CD4-positive, alpha-beta T cell treated with Interleukin-15 for 4 hours (primary cell): ENCODE measurements around the gene GABRR1.
"Not testable (repeated sequence)": the region's sequence is repeated elsewhere in the genome, so short reads cannot be mapped to it uniquely, and the experiment has no call there.

ENCODE experiments used
- DNase-seq: peaks from one replicate; pipeline ENCODE4 v3.0.0-alpha.2; 2020; ENCODE audit warnings: low spot score

GABRR1 gene

GRCh38 chr6:89217299-89217910, at the start of gene GABRR1:
Gene GABRR1, minus strand, starts transcription at chr6:89217358. Its CDS starts 36 bp downstream, at chr6:89217322.
- DNase-seq = no peak

- DNase-seq = no peak
These were observed 47.1 kb upstream of the GABRR1 start for GRCh38 chr6:89264296-89264695.

- DNase-seq = no peak
These were observed 43.7 kb upstream of the GABRR1 start for GRCh38 chr6:89260832-89261231.

DNA sequence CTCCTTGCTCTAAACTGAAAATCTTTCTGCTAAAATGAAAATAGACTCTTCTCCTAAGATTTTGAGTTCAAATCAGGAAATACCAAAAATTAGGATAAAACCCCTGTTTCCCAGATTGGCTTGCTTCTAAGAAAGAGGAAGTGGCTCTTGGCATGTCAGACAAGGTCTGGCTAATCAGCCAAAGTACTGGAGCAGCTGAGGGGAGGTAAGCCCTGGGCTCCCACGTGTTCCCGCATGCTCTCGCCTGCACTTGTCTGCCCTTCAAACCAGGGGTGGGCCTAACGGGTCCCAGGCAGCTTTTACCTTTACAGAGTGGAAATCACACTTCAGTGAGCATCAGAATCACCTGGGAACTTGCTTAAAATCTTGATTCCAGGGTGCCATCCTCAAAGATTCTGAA, 43.2 kb upstream of the GABRR1 start:
- DNase-seq = no peak

- no peak for DNase-seq
These were observed 41.8 kb upstream of the GABRR1 start for GRCh38 chr6:89258912-89259311.

DNA sequence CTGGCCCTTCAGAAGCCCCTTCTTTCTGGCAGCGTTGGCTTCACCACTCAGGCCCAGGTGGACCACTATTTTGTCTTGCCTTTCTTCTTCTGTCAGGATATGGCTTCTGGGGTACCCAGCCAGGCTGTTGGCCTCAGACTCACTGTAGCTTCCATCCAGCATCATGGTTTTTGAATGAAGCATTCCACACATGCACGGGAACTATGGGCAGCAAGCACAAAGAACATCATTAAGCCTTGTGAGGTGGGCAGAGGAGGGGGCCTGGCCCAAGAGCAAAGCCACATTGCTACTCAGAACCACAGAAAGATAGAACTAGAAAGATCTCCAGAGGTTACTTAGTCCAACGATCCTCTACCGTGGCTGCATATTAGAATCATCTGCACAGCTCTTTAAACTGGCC, 40.6 kb upstream of the GABRR1 start:
- DNase-seq = no peak

- no peak for DNase-seq
These were observed 40.2 kb upstream of the GABRR1 start for GRCh38 chr6:89257346-89257745.

- no peak for DNase-seq
These were observed 38.3 kb upstream of the GABRR1 start for GRCh38 chr6:89255417-89255816.

DNA sequence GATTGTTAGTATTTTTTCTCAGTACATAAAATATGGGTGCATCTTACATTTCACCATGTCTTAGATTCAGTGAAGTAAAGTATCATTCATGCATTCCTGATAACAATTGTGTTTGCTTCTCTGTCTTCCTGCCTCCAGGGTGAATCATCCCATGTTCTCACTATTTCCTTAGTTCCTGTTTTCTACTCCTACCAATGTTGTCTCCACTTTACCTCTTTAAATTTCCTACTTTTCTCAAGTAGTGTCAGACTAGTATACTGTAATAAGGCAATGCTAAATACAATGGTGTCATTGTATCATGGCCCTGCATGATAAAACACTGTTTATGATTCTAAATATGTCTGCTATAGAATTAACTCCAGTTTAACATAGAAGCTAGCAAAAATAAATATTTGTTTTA, 37.4 kb upstream of the GABRR1 start:
- no peak for DNase-seq

DNA sequence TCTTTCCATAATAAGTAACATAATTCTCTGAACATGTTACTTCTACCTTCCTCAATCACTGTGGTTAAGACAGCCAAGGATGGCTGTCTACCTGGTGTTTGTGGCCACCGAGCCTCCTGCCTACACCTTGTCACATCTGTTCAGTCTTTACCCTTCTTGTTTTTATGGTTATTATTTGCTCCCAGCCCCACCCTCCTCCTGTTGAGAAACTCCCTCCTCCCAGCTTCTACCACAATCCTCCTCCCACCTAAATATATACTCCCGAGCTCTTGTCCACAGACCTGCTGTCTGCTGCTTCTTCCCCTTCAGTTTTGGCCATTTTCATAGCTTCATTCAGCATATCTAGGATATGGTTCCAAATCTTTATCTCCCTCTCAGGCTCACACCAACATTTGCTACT, 35.7 kb upstream of the GABRR1 start:
- DNase-seq = no peak

GRCh38 chr6:89251976-89252375, 34.8 kb upstream of the GABRR1 start:
- no peak for DNase-seq

GRCh38 chr6:89251170-89251569, 34.0 kb upstream of the GABRR1 start:
- no peak for DNase-seq

- no peak for DNase-seq
These were observed 33.1 kb upstream of the GABRR1 start for GRCh38 chr6:89250239-89250638.

DNA sequence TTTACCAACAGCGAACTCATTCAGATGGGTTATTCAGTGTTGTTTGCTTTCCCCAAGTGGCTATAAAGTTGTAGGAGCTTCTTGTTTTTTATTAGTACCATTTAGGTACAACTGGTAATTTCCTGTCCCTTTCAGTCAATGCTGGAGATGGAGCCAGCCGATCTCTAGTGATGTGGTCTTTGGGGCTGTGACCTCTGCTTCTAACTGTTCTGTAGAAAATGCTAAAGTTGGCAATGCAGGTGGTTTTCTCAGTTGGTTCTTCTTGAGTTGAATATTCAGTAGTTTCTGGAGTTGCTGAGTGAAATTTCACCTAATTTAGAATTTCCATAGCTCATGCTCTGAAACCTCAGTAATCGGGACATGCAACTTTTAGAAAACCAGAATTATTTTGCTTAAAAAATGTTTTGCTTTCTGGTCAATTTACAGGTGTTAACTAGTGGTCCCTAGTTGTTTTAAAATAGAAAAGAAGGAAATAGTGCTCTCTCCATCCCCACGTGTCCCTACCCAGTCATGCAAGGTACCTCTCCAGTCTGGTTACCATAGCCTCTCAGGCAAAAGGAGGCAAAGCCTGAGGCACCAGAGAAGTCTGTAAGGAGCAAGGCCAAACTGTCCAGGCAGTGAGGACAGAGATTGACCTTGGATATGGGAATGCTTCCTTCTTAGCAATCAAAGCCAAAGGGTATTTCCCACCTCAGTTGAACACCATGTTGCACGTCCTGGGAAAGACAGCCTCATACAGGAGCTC, 27.3 kb upstream of the GABRR1 start:
- DNase-seq = no peak

DNA sequence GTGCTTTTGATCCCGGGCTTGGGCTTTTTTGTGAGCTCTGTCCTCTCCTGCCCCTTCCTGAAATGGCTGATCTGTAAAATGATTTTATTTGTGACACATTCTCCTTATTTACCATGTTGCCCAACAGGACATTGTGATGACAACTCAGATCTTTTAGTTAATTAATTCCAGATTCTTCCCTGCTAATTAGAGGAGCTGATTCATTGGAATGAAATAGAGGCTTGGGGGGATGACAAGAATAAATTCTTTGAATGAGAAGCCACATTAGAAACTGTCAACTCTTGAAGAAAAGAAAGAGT, 26.1 kb upstream of the GABRR1 start:
- DNase-seq = no peak

GRCh38 chr6:89242574-89243330, 25.6 kb upstream of the GABRR1 start:
- DNase-seq = peak; percentile 32

- DNase-seq = peak; percentile 25
These were observed 22.2 kb upstream of the GABRR1 start for GRCh38 chr6:89239338-89239737.

- no peak for DNase-seq
These were observed 20.0 kb upstream of the GABRR1 start for GRCh38 chr6:89237158-89237557.

GRCh38 chr6:89233605-89234004, 16.4 kb upstream of the GABRR1 start:
- DNase-seq = not testable (repeated sequence)

- no peak for DNase-seq
These were observed 5.5 kb upstream of the GABRR1 start for GRCh38 chr6:89222712-89223039.

GRCh38 chr6:89221971-89222711, 5.0 kb upstream of the GABRR1 start:
- DNase-seq = no peak

- DNase-seq = no peak
These were observed 4.0 kb upstream of the GABRR1 start for GRCh38 chr6:89221129-89221528.

GRCh38 chr6:89216411-89216810, 747 bp downstream of the GABRR1 start:
- no peak for DNase-seq
